HG02852 (cell line): ENCODE results near the gene EEF1AKMT1.
"Not testable (repeated sequence)": the region's sequence is repeated elsewhere in the genome, so short reads cannot be mapped to it uniquely, and the experiment has no call there.

Experiments used
- ATAC-seq: cut with Tn5 transposase; IDR thresholded peaks from one replicate; pipeline ENCODE4 v1.9.1; 2021; ENCODE audit warnings: mild to moderate bottlenecking, moderate library complexity; ENCODE audit not compliant: unreplicated experiment

The EEF1AKMT1 gene

GRCh38 chr13:20701461-20701860, 72.3 kb downstream of the EEF1AKMT1 start:
- no peak for ATAC-seq

GRCh38 chr13:20700288-20700687, 73.5 kb downstream of the EEF1AKMT1 start:
- ATAC-seq = no peak

- ATAC-seq = no peak
Observed at GRCh38 chr13:20699715-20700114, 74.0 kb downstream of the EEF1AKMT1 start.

- ATAC-seq = no peak
Observed at GRCh38 chr13:20696073-20696472, 77.7 kb downstream of the EEF1AKMT1 start.

GRCh38 chr13:20691616-20692015, 82.1 kb downstream of the EEF1AKMT1 start:
- no peak for ATAC-seq

GRCh38 chr13:20689291-20689690, 84.5 kb downstream of the EEF1AKMT1 start:
- no peak for ATAC-seq

- ATAC-seq = no peak
Observed at GRCh38 chr13:20686863-20687579, 86.7 kb downstream of the EEF1AKMT1 start.

- no peak for ATAC-seq
Observed at GRCh38 chr13:20686167-20686566, 87.6 kb downstream of the EEF1AKMT1 start.

- no peak for ATAC-seq
Observed at GRCh38 chr13:20685092-20685491, 88.7 kb downstream of the EEF1AKMT1 start.

GRCh38 chr13:20684546-20684945, 89.2 kb downstream of the EEF1AKMT1 start:
- ATAC-seq = no peak

GRCh38 chr13:20684041-20684440, 89.7 kb downstream of the EEF1AKMT1 start:
- no peak for ATAC-seq

- no peak for ATAC-seq
Observed at GRCh38 chr13:20682061-20682460, 91.7 kb downstream of the EEF1AKMT1 start.

- ATAC-seq = not testable (repeated sequence)
Observed at GRCh38 chr13:20681481-20681880, 92.3 kb downstream of the EEF1AKMT1 start.

GRCh38 chr13:20680416-20681080, 93.2 kb downstream of the EEF1AKMT1 start:
- ATAC-seq = no peak

GRCh38 chr13:20679879-20680278, 93.9 kb downstream of the EEF1AKMT1 start:
- no peak for ATAC-seq
